CMK (cell line): Measurements from ENCODE around the gene ZNF552.
"Not testable (repeated sequence)": the region's sequence is repeated elsewhere in the genome, so short reads cannot be mapped to it uniquely, and the experiment has no call there.

ENCODE experiments used
- DNase-seq: peaks from one replicate; pipeline ENCODE4 v3.0.0-alpha.2; 2010; ENCODE audit warnings: low read depth

The ZNF552 gene

DNA sequence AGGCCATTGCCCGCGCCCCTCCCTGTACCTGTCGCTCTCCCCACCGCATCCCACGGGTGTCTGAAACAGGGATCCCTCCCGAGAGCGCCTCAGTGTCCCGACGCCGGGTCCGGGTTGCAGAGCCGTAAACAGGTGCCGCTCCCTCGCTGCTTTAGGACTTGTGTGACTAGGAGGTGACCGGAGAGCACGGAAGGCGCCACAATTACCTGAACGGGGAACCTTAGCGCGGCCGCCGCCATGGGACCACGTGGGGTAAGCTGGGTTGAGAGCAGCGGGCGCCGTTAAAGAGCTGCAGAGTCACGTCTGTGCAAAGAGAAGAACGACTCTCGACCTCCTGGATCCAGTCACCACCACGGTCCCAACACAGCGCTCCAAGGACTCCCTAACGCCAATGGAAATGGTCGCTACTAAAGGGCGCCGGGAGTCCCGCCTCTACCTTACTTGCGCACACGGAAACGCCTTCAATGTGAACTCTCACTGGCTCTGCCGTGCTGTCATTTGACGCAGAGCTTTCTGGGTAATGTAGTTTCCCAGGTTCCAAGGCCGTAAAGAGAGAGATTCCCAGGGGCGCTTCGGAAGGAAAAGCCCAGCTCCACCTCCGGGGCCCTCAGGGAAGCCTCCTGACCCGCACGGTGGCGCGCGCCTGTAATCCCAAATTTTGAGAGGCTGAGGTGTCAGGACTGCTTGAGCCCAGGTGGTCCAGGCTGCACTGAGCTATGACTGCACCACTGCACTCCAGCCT, at the start of gene ZNF552:
ZNF552 (minus strand) TSS at position 409 of the 742 bp plus-strand sequence; CDS start at position 239, 170 bp downstream.
- DNase-seq: peak; percentile 92

GRCh38 chr19:57862351-57862750, 47.6 kb upstream of the ZNF552 start:
- not testable (repeated sequence) for DNase-seq

DNA sequence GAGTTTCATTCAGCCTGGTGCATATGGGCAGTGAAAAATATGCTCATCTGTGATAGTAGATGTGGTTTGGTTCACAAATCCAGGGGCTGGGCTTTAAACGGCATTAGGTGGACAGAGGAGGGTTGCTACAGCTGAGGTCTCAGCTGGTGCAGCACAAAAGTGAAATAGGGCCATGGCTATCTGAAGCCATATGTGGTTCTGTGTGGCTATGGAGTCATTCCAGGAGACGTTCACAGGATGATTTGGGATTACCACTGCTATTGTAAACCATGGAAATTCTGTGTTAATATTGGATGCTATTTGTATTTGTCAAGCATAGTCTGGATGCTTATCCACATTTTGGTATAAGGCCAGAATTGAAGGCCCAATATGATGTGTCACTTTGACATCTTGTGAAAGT, 39.4 kb upstream of the ZNF552 start:
- DNase-seq: not testable (repeated sequence)

- DNase-seq: not testable (repeated sequence)
Measured at GRCh38 chr19:57851812-57852603, 37.3 kb upstream of the ZNF552 start.

GRCh38 chr19:57850553-57851017, 35.9 kb upstream of the ZNF552 start:
- DNase-seq: no peak

DNA sequence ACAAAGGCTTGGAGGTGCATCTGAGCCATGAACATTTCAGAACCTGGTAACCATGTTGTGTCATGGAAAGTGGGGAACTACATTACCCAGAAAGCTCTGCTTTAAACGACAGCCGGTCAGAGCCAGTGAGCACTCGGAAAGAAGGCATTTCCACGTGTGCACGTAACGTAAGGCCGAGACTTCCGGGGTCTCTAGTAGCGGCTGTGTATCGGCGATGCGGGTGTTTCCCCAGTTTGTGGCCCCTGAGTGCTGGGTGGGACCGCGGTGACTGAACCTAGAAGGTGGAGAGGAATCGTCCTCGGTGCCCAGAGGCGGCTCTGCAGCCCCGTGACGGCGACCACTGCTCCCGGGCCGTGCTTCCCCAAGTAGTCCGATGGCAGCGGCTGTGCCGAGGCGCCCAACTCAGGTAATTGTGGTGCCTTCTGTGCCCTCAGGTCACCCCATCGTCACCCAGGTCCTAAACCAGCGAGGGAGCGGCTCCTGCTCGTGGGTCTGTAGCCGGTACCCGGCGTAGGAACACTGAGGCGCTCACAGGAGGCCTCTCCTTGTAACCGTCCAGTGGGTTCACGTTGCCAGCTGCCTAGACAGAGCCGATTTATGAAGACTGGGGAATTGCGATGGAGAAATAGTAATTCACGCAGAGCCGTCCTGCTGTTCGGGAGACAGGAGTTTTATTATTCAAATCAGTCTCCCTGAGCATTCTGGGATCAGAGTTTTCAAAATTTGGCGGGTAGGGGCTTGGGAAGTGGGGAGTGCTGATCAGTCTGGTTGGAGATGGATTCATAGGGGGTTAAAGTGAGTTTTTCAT, 35.2 kb upstream of the ZNF552 start, which contains the start of gene ZNF587:
ZNF587 (plus strand) TSS at position 194 of the 808 bp plus-strand sequence; CDS start at position 374, 180 bp downstream.
- DNase-seq: peak; percentile 67

GRCh38 chr19:57849162-57849665, 34.5 kb upstream of the ZNF552 start:
- DNase-seq: not testable (repeated sequence)

- DNase-seq: not testable (repeated sequence)
Measured at GRCh38 chr19:57847164-57847563, 32.5 kb upstream of the ZNF552 start.

GRCh38 chr19:57841122-57841763, 26.5 kb upstream of the ZNF552 start:
- no peak for DNase-seq

GRCh38 chr19:57838622-57839191, 24.0 kb upstream of the ZNF552 start:
- DNase-seq: not testable (repeated sequence)

GRCh38 chr19:57836991-57837390, 22.3 kb upstream of the ZNF552 start:
- DNase-seq: not testable (repeated sequence)

DNA sequence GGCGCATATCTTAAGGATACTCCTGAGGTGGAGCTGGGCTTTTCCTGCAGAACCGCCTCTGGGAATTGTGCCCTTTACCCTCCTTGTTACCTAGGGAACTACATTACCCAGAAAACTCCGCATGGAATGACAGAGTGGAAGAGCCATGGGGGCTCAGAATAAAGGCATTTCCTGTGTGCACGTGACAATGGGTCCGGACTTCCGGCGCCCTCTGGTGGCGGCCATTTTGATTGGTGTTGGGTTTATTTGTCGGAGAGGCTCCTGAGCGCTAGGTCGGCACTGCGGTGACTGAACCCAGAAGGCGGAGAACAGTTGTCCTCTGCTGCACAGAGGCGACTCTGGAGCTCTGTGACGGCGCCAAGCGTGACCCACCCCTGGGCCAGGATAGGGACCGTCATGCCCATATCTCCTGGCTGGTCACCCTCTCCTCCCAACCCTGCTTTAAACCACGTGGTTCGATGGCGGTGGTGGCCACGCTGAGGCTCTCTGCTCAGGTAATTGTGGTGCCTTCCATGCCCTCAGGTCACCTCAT, 15.4 kb upstream of the ZNF552 start, which contains the start of gene ZNF587B:
ZNF587B (plus strand) TSS at position 229 of the 532 bp plus-strand sequence; CDS start at position 459, 230 bp downstream.
- no peak for DNase-seq

- DNase-seq: no peak
Measured at GRCh38 chr19:57829316-57829715, 14.6 kb upstream of the ZNF552 start.

DNA sequence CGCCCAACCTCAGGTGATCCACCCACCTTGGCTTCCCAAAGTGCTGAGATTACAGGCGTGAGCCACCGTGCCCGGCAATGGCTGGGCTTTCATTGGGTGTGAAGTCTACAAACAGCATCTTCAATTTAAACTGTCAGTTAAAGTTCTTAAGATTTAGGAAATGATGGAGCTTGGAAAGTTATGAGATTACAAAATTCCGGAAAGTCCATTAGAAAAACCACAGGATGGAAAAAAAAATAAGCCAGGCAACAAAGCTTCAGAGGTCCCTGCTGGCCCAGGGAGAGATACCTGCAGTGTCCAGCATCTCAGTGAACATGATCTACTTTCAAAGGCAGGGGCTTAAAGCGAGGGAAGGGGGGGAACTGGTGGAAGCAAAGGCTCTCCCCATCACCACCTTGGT, 10.8 kb upstream of the ZNF552 start:
- DNase-seq: no peak

GRCh38 chr19:57823608-57824007, 8.9 kb upstream of the ZNF552 start:
- DNase-seq: not testable (repeated sequence)

DNA sequence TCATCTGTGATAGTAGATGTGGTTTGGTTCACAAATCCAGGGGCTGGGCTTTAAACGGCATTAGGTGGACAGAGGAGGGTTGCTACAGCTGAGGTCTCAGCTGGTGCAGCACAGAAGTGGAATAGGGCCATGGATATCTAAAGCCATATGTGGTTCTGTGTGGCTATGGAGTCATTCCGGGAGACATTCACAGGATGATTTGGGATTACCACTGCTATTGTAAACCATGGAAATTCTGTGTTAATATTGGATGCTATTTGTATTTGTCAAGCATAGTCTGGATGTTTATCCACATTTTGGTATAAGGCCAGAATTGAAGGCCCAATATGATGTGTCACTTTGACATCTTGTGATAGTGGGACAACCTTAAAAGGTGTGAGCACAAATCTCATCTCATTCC, 8.4 kb upstream of the ZNF552 start:
- not testable (repeated sequence) for DNase-seq

DNA sequence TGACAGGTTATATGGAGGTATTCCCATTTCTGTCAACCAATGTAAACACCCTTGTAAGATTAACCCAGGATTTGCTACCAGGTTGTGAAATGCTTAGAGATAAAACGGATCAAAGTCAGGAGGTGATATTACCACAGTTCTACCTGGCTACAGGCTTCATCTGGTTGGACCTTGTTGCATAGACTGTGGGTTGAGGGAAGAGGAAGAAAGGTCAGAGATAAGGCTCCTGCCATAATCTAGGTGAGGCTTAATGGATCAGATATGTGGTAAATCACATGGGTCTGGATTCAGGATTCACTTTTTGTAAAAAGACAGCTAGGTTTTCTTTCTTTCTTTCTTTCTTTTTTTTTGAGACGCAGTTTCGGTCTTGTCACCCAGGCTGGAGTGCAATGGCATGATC, 6.8 kb upstream of the ZNF552 start:
- not testable (repeated sequence) for DNase-seq

DNA sequence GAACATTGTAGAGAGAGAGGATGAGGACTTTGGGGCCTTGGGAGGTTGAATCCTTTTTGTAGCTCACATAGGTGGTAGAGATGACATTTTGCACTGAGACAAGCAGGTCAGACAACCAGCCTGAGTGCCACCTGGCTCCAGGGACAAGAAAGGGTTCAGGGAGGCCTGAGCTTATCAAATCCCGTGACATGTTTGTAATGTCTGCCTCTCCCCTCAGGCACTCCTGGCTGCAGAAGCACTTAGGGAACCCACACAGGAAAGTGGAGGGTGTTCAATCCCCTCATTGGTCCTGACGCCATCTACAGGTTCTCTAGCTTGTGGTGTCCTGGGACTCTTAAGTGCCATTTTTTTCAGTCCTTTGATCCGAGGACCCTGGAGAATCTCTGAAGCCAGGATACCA, 6.4 kb upstream of the ZNF552 start:
- not testable (repeated sequence) for DNase-seq

- no peak for DNase-seq
Measured at GRCh38 chr19:57820599-57820998, 5.9 kb upstream of the ZNF552 start.

DNA sequence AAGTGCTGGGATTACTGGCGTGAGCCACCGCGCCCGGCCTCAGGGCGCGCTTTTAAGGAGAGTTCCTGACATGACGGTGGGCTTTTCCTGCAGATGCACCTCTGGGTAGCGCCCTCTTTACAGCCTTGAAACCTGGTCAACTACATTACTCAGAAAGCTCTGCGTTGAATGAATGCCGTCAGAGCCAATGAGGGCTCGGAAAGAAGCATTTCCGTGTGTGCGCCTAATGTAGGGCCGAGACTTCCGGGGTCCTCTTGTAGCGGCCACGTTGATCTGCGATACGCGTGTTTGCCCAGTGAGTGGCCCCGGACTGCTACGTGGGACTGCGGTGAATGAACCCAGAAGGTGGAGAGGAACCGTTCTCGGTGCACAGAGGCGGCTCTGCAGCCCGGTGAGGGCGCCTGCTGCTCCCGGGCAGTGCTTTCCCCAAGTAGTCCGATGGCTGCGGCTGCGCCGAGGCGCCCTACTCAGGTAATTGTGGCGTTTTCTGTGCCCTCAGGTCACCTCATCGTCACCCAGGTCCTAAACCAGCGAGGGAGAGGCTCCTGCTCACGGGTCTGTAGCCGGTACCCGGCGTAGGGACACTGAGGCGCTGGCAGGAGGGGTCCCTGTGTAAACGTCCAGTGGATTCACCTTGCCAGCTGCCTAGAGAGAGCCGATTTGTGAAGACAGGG, 4.9 kb upstream of the ZNF552 start:
- peak; percentile 76 for DNase-seq
